OCI-LY1 (cell line): Measurements from ENCODE around the gene PCK2.

ENCODE experiments used
- H2AFZ ChIP-seq: fragments of 200-600 bp; sonication (generic), shearing (Covaris generic); 2 replicates; pipeline ENCODE4 v1.6.0; 2014; ENCODE audit warnings: antibody characterized with exemption, mild to moderate bottlenecking, low read length
- H3F3A ChIP-seq: fragments of 200-600 bp; sonication (generic), shearing (Covaris generic); 2 replicates; pipeline ENCODE4 v1.6.0; 2014; ENCODE audit warnings: mild to moderate bottlenecking, antibody characterized with exemption, low read length, moderate library complexity; ENCODE audit not compliant: insufficient read depth
- H3K27ac ChIP-seq: fragments of 200-600 bp; sonication (generic); 2 replicates; pipeline ENCODE4 v1.5.1; 2014; ENCODE audit warnings: low read length, mixed run types, mild to moderate bottlenecking, low read depth; ENCODE audit not compliant: poor library complexity, severe bottlenecking
- H3K27me3 ChIP-seq: fragments of 200-600 bp; sonication (generic); 2 replicates; pipeline ENCODE4 v1.6.0; 2014; ENCODE audit warnings: antibody characterized with exemption, mild to moderate bottlenecking, low read length, moderate library complexity; ENCODE audit not compliant: insufficient read depth
- H3K36me3 ChIP-seq: fragments of 200-600 bp; sonication (generic); 2 replicates; pipeline ENCODE4 v1.6.1; 2014; ENCODE audit warnings: mild to moderate bottlenecking, antibody characterized with exemption, low read length, moderate library complexity, mixed read lengths; ENCODE audit not compliant: insufficient read depth
- H3K4me1 ChIP-seq: fragments of 200-600 bp; sonication (generic); 2 replicates; pipeline ENCODE4 v1.5.1; 2014; ENCODE audit warnings: mild to moderate bottlenecking, low read length, moderate library complexity; ENCODE audit not compliant: insufficient read depth, severe bottlenecking
- H3K4me2 ChIP-seq: fragments of 200-600 bp; sonication (generic), shearing (Covaris generic); 2 replicates; pipeline ENCODE4 v1.6.1; 2014; ENCODE audit warnings: low read length
- H3K4me3 ChIP-seq: fragments of 200-600 bp; sonication (generic); 2 replicates; pipeline ENCODE4 v1.5.1; 2014; ENCODE audit warnings: low read length, low read depth, mild to moderate bottlenecking, mixed read lengths; ENCODE audit not compliant: poor library complexity, severe bottlenecking
- H3K79me2 ChIP-seq: fragments of 200-600 bp; shearing (Covaris generic); 2 replicates; pipeline ENCODE4 v1.6.1; 2016; ENCODE audit warnings: mixed run types, low read length, mixed read lengths; ENCODE audit not compliant: insufficient read depth
- H3K9ac ChIP-seq: fragments of 200-600 bp; sonication (generic), shearing (Covaris generic); 2 replicates; pipeline ENCODE4 v1.6.1; 2014; ENCODE audit warnings: mild to moderate bottlenecking, low read length, mixed read lengths
- H3K9me2 ChIP-seq: fragments of 200-600 bp; sonication (generic), shearing (Covaris generic); 2 replicates; pipeline ENCODE4 v1.6.1; 2014; ENCODE audit warnings: low read depth, mild to moderate bottlenecking, low read length, mixed read lengths
- H3K9me3 ChIP-seq: fragments of 200-600 bp; shearing (Covaris generic); 2 replicates; pipeline ENCODE4 v1.6.1; 2014; ENCODE audit warnings: low read length, mixed read lengths
- H4K20me1 ChIP-seq: fragments of 200-600 bp; sonication (generic), shearing (Covaris generic); 2 replicates; pipeline ENCODE4 v1.6.0; 2016; ENCODE audit warnings: mild to moderate bottlenecking, low read length; ENCODE audit not compliant: insufficient read depth
- EZH2 ChIP-seq: fragments of 200-600 bp; sonication (generic), shearing (Covaris generic); IDR thresholded peaks from 2 replicates; pipeline ENCODE4 v1.8.0; 2017; ENCODE audit warnings: borderline replicate concordance, mixed run types, mild to moderate bottlenecking, antibody characterized with exemption, low read length, moderate library complexity, mixed read lengths
- TF ChIP-seq, protein P1 (sequence below): fragments of 200-600 bp; sonication (generic), shearing (Covaris generic); IDR thresholded peaks from 2 replicates; pipeline ENCODE4 v1.5.1; 2017; ENCODE audit warnings: mild to moderate bottlenecking, antibody characterized with exemption, low read length, moderate library complexity, mixed read lengths

The PCK2 gene

DNA sequence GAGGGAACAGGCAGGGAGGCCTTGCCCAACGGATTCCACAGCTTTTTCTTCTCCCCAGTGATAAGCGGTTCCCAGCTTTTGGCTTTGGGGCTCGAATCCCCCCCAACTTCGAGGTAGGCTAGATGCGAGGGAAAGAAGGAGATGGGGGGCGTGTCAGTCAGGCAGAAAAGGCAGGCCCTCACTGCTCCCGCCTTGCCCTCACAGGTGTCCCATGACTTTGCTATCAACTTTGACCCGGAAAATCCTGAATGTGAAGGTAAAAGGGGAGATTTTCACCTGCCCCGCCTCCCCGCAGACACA, 17.9 kb upstream of the PCK2 start:
- TF ChIP-seq EZH2 = no peak
- TF ChIP-seq, protein P1, sequence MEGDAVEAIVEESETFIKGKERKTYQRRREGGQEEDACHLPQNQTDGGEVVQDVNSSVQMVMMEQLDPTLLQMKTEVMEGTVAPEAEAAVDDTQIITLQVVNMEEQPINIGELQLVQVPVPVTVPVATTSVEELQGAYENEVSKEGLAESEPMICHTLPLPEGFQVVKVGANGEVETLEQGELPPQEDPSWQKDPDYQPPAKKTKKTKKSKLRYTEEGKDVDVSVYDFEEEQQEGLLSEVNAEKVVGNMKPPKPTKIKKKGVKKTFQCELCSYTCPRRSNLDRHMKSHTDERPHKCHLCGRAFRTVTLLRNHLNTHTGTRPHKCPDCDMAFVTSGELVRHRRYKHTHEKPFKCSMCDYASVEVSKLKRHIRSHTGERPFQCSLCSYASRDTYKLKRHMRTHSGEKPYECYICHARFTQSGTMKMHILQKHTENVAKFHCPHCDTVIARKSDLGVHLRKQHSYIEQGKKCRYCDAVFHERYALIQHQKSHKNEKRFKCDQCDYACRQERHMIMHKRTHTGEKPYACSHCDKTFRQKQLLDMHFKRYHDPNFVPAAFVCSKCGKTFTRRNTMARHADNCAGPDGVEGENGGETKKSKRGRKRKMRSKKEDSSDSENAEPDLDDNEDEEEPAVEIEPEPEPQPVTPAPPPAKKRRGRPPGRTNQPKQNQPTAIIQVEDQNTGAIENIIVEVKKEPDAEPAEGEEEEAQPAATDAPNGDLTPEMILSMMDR = no peak
- H4K20me1 ChIP-seq = no peaks in the 10 kb centered on the region
- no peaks in the 10 kb centered on the region for H3K9me3 ChIP-seq
- peaks cover 16% of the 10 kb centered on the region for H3K4me1 ChIP-seq
- H3K9ac ChIP-seq = no peak overlapping the region
- H3K9me2 ChIP-seq = no peaks in the 10 kb centered on the region
- no peak overlapping the region for H3K27ac ChIP-seq
- H3K4me2 ChIP-seq = no peak overlapping the region
- no peaks in the 10 kb centered on the region for H3F3A ChIP-seq
- H3K36me3 ChIP-seq = no peaks in the 10 kb centered on the region
- H3K79me2 ChIP-seq = no peaks in the 10 kb centered on the region
- no peak overlapping the region for H3K4me3 ChIP-seq
- no peaks in the 10 kb centered on the region; the same call in 1 of the 2 replicates for H3K27me3 ChIP-seq
- H2AFZ ChIP-seq = no peak overlapping the region

DNA sequence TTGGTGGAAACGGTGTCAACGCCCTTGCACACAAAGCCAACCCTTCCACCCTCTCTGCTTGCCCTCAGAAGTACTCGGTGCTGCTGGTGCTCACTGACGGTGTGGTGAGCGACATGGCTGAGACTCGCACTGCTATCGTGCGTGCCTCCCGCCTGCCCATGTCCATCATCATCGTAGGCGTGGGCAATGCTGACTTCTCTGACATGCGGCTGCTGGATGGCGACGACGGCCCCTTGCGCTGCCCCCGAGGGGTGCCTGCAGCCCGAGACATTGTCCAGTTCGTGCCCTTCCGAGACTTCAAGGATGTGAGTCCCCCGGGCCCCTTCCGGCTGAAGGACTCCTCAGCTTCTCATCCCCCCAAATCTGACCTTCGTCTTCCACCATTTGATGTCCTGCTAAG, 17.0 kb upstream of the PCK2 start:
- H3F3A ChIP-seq = no peaks in the 10 kb centered on the region
- H2AFZ ChIP-seq = no peak overlapping the region
- H3K4me1 ChIP-seq = peaks cover 19% of the 10 kb centered on the region

DNA sequence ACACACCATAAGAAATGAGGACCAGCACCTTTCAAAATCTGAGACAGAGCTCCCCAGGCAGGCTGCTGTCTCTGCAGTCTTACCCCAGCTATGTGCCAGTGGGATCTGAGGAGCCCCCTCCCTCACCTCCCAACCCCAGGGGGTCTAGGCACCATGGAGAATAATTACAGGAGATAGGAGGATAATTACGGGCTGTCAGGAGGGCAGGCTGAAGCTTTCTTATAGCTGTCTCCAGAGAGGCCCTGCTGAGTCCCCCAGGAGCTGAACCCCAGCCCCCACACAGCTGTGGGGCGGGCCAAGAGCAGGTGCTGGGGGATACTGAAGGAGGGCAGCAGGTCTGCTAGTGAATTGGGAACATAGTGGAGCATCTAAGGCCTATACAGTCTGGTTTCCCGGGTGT, 16.0 kb upstream of the PCK2 start:
- Histone ChIP-seq H3K9me2 (no peaks in the 10 kb centered on the region), H2AFZ (no peak overlapping the region), H3K27me3 (peaks cover 7% of the 10 kb centered on the region; the same call in 1 of the 2 replicates), H3K27ac (no peak overlapping the region), H3K9ac (no peak overlapping the region), H3K79me2 (no peaks in the 10 kb centered on the region), H3K36me3 (no peaks in the 10 kb centered on the region), H3K9me3 (no peaks in the 10 kb centered on the region), H4K20me1 (no peaks in the 10 kb centered on the region), H3F3A (no peaks in the 10 kb centered on the region), H3K4me1 (peaks cover 19% of the 10 kb centered on the region), H3K4me2 (no peak overlapping the region), H3K4me3 (no peak overlapping the region)
- TF ChIP-seq, protein P1 = no peak
- TF ChIP-seq EZH2 = no peak

More for the DNA sequence above, 17.0 kb upstream of the PCK2 start:
- H3K36me3 ChIP-seq = no peaks in the 10 kb centered on the region
- no peak for TF ChIP-seq EZH2
- TF ChIP-seq, protein P1 = no peak
- H3K9me2 ChIP-seq = no peaks in the 10 kb centered on the region
- H3K27ac ChIP-seq = no peak overlapping the region
- no peaks in the 10 kb centered on the region for H3K9me3 ChIP-seq
- H3K79me2 ChIP-seq = no peaks in the 10 kb centered on the region
- H3K27me3 ChIP-seq = no peaks in the 10 kb centered on the region; the same call in 1 of the 2 replicates
- H3K4me2 ChIP-seq = no peak overlapping the region
- H3K9ac ChIP-seq = no peak overlapping the region
- no peak overlapping the region for H3K4me3 ChIP-seq
- no peaks in the 10 kb centered on the region for H4K20me1 ChIP-seq
